K562 (cell line): ENCODE data around the gene CTPS1.

Experiments used
- EGR1 ChIP-seq: fragments of 450-650 bp; conservative IDR thresholded peaks from 2 replicates; pipeline ENCODE4 v1.6.1; 2017; ENCODE audit warnings: mild to moderate bottlenecking
- EHMT2 ChIP-seq: fragments of 450-650 bp; IDR thresholded peaks from 2 replicates; pipeline ENCODE4 v1.6.1; 2018; ENCODE audit warnings: antibody characterized with exemption
- MAZ ChIP-seq, 2 experiments: fragments of 450-650 bp in 1 of 2; sonication (generic) in 1 of 2; formaldehyde crosslinking; IDR thresholded peaks in 1 of 2; conservative IDR thresholded peaks in 1 of 2; 2 replicates each; pipeline versions ENCODE4 v1.4.0 to v1.5.0; 2020; ENCODE audit warnings: mild to moderate bottlenecking in 1 of 2, missing genetic modification reagents in 1 of 2
- MXI1 ChIP-seq: IDR thresholded peaks from 2 replicates; pipeline ENCODE4 v1.6.1; 2011; ENCODE audit warnings: low read depth, mild to moderate bottlenecking, improper control_type of control experiment, low read length
- NFRKB ChIP-seq: fragments of 450-650 bp; IDR thresholded peaks from 2 replicates; pipeline ENCODE4 v1.6.1; 2016; ENCODE audit warnings: low read depth
- POLR2A ChIP-seq: fragments of 450-650 bp; conservative IDR thresholded peaks from 2 replicates; pipeline ENCODE4 v1.6.1; 2016
- SPI1 ChIP-seq: IDR thresholded peaks from 2 replicates; pipeline ENCODE4 v1.6.1; 2011; ENCODE audit warnings: low read depth, low read length, control low read depth, borderline replicate concordance
- ZNF407 ChIP-seq: fragments of 450-650 bp; IDR thresholded peaks from 2 replicates; pipeline ENCODE4 v1.6.1; 2016; ENCODE audit warnings: low read depth
- TF ChIP-seq, protein P1 (sequence below), 3 experiments: IDR thresholded peaks in 2 of 3; conservative IDR thresholded peaks in 1 of 3; 2 replicates each; pipeline ENCODE4 v1.5.1; 2011 to 2012; ENCODE audit warnings: low read length in 3 of 3, mild to moderate bottlenecking in 3 of 3, control low read depth in 2 of 3, improper control_type of control experiment in 1 of 3, inconsistent platforms in 1 of 3, low read depth in 1 of 3, mixed read lengths in 1 of 3, moderate library complexity in 1 of 3; ENCODE audit not compliant: insufficient read depth in 2 of 3
- TF ChIP-seq, protein P2 (sequence below): sonication (generic); formaldehyde crosslinking; IDR thresholded peaks from 2 replicates; pipeline ENCODE4 v1.9.0; 2022; ENCODE audit warnings: mild to moderate bottlenecking, missing genetic modification reagents
- TF ChIP-seq, protein P3 (sequence below): sonication (generic); formaldehyde crosslinking; IDR thresholded peaks from 2 replicates; pipeline ENCODE4 v1.8.1; 2023; ENCODE audit warnings: mild to moderate bottlenecking, missing genetic modification reagents

GRCh38 chr1:40966417-40966816 lies 13.1 kb upstream of the CTPS1 start:
- no peak for TF ChIP-seq POLR2A
- TF ChIP-seq, protein P1, sequence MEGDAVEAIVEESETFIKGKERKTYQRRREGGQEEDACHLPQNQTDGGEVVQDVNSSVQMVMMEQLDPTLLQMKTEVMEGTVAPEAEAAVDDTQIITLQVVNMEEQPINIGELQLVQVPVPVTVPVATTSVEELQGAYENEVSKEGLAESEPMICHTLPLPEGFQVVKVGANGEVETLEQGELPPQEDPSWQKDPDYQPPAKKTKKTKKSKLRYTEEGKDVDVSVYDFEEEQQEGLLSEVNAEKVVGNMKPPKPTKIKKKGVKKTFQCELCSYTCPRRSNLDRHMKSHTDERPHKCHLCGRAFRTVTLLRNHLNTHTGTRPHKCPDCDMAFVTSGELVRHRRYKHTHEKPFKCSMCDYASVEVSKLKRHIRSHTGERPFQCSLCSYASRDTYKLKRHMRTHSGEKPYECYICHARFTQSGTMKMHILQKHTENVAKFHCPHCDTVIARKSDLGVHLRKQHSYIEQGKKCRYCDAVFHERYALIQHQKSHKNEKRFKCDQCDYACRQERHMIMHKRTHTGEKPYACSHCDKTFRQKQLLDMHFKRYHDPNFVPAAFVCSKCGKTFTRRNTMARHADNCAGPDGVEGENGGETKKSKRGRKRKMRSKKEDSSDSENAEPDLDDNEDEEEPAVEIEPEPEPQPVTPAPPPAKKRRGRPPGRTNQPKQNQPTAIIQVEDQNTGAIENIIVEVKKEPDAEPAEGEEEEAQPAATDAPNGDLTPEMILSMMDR (IDR thresholded peaks at IDR 0.05 in 2 of 3, conservative IDR thresholded peaks at IDR 0.05 in 1 of 3; ENCODE audit: insufficient read depth in 2 of 3, low read depth in 1 of 3, low read length in 3 of 3): no peak
- no peak for TF ChIP-seq ZNF407
- no peak for TF ChIP-seq MXI1
- TF ChIP-seq MAZ (CRISPR knock-in tag; conservative IDR thresholded peaks at IDR 0.05 in 1 of 2, IDR thresholded peaks at IDR 0.05 in 1 of 2): no peak
- TF ChIP-seq, protein P2, sequence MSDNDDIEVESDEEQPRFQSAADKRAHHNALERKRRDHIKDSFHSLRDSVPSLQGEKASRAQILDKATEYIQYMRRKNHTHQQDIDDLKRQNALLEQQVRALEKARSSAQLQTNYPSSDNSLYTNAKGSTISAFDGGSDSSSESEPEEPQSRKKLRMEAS (CRISPR knock-in tag): no peak
- no peak for TF ChIP-seq NFRKB
- TF ChIP-seq, protein P3, sequence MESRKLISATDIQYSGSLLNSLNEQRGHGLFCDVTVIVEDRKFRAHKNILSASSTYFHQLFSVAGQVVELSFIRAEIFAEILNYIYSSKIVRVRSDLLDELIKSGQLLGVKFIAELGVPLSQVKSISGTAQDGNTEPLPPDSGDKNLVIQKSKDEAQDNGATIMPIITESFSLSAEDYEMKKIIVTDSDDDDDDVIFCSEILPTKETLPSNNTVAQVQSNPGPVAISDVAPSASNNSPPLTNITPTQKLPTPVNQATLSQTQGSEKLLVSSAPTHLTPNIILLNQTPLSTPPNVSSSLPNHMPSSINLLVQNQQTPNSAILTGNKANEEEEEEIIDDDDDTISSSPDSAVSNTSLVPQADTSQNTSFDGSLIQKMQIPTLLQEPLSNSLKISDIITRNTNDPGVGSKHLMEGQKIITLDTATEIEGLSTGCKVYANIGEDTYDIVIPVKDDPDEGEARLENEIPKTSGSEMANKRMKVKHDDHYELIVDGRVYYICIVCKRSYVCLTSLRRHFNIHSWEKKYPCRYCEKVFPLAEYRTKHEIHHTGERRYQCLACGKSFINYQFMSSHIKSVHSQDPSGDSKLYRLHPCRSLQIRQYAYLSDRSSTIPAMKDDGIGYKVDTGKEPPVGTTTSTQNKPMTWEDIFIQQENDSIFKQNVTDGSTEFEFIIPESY: no peak
- no peak for TF ChIP-seq EHMT2
- TF ChIP-seq EGR1: no peak
- TF ChIP-seq SPI1: no peak
